Measurements from ENCODE around the gene RNF40. TPM values are rescaled to one million over a fixed set of nuclear protein-coding genes. Genes with fewer than 3 reads are reported as not detected.

RNF40 gene
- total RNA-seq = 100 to 1,000 TPM in 1 of 4 donors, 10 to 100 TPM in 3; 55.3 to 105 (median 77.8) TPM

DNA sequence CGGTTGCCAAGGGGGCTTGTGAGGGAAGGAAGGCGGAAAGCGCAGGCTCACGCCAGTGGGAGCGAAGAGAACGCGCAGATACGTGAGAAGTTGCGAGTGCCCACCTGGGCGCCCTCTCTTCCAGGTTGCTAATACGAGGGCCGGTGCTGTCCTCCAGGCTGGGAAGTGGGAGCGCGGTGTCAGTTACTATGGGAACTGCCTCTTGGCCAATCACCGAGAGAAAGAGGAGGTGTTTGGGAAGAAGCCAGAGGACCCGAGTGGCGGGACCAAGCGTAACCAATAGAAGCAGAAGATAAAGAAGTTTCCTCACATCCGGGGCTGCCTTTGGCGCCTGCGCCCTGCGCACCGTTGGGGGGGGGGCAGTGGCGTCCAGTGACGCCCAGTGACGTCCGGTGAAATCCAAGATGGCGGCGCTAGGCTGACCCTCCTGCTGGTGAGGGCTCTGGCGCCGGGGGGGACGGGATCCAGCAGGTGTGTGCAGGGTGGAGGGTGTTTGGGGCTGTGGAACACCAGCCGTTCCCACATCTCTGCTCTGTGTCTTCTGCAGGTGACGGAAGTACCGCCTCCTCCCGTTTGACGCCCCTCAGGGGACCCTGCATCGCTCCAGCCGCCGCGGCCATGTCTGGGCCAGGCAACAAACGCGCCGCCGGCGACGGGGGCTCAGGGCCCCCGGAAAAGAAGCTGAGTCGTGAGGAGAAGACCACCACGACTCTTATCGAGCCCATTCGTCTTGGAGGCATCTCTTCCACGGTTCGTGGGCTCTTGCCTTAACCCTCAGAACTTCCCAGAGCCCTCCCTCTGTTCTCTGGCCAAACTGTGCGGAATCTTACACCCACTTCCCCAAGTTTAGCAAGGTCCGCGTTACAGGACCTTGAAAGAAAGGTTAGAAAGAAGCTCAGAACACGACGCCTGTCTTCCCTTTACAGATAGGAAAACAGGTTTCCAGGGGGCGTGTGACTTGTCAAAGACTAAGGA, at the start of gene RNF40, which contains the start of gene CFAP119:
Gene RNF40 (plus strand): TSS at position 395 of the 975 bp plus-strand sequence. CDS start 224 bp downstream, at position 619.
Gene CFAP119 (minus strand): TSS at position 135 of the 975 bp plus-strand sequence. CDS start 314 bp downstream, outside the sequence.
- 1% methylated on average over 56 of the region's 60 CpGs; no CpG with 5 or more reads in 1 of the 2 donors for WGBS, 2 donors (ENCODE audit: low coverage in 1 of 2)
- Histone ChIP-seq H3K4me1 (peaks cover 20 to 29% (median 25%) of the 10 kb centered on the region in 4 donors), H3K36me3 (peaks cover 0 to 31% (median 14%) of the 10 kb centered on the region in 4 donors), H3K9me3 (no peaks in the 10 kb centered on the region), H3K4me3 (peak within 1 kb of the TSS; percentile 79 to 91 (median 89)), H3K27me3 (no peaks in the 10 kb centered on the region), H3K27ac (peak within 1 kb of the TSS; percentile 93 to 96 (median 94))
- TF ChIP-seq, protein P1, sequence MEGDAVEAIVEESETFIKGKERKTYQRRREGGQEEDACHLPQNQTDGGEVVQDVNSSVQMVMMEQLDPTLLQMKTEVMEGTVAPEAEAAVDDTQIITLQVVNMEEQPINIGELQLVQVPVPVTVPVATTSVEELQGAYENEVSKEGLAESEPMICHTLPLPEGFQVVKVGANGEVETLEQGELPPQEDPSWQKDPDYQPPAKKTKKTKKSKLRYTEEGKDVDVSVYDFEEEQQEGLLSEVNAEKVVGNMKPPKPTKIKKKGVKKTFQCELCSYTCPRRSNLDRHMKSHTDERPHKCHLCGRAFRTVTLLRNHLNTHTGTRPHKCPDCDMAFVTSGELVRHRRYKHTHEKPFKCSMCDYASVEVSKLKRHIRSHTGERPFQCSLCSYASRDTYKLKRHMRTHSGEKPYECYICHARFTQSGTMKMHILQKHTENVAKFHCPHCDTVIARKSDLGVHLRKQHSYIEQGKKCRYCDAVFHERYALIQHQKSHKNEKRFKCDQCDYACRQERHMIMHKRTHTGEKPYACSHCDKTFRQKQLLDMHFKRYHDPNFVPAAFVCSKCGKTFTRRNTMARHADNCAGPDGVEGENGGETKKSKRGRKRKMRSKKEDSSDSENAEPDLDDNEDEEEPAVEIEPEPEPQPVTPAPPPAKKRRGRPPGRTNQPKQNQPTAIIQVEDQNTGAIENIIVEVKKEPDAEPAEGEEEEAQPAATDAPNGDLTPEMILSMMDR (IDR thresholded peaks at IDR 0.05) = no peak
- TF ChIP-seq POLR2AphosphoS5 (IDR thresholded peaks at IDR 0.05) (peak; percentile 81 to 95 (median 88)), POLR2A (IDR thresholded peaks at IDR 0.05) (peak; percentile 86)
- intact Hi-C loops (cut with DNase I; ENCODE audit: low total_unique reads) = loop anchor here (5.0 to 10.0 kb wide), 2 partner anchors 57 to 655 kb away; no protein-coding TSS in a partner anchor
- DNase-seq = peak; percentile 96
- in situ Hi-C loops (cut with MboI; ENCODE audit: low pct_ligation_motif_present in 1 of 4, low pct_unique_long_range_greater_than_20kb in 1 of 4, low sequenced_read_pairs in 3 of 4) = no loop called here

DNA sequence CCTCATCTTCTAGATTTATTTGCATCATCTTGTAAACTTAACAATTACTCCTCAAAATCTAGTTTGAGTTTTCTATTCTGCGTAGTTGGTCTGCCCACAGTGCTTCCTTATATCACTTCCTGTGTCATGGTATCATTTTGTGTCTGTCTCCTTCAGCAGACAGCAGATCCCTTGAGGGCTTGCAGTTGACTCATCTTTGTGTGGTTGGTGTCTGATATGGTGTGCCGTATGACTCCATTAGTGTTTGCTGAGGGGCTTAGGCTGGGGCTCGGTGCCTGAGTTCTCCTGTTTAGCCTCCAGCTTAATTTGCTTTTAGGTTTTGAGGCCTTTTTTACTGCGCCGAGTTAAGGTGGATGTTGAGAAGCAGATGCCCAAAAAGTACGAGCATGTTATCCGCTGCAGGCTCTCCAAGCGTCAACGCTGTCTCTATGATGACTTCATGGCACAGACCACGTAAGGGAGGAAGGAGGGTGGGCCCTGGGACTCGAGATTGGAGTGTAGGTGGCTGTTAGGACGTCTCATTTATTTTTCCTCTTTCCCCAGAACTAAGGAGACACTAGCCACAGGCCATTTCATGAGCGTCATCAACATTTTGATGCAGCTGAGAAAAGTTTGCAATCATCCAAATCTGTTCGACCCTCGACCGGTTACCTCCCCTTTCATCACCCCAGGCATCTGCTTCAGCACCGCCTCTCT, 46.2 kb upstream of the RNF40 start:
- H3K27ac ChIP-seq = peak overlapping the region in 3 of 4 donors; percentile 2 to 50 (median 48)
- peaks cover 0 to 91% (median 48%) of the 10 kb centered on the region in 4 donors for H3K36me3 ChIP-seq
- intact Hi-C loops (cut with DNase I; ENCODE audit: low total_unique reads) = no loop called here
- 79 to 84% methylated on average over 7 to 17 of the region's 17 CpGs for WGBS, 2 donors (ENCODE audit: low coverage in 1 of 2)
- no peaks in the 10 kb centered on the region for H3K9me3 ChIP-seq
- no peak overlapping the region for H3K4me3 ChIP-seq
- TF ChIP-seq, protein P1 (IDR thresholded peaks at IDR 0.05) = no peak
- TF ChIP-seq POLR2AphosphoS5 (IDR thresholded peaks at IDR 0.05) (no peak), EP300 (IDR thresholded peaks at IDR 0.05; ENCODE audit: low read depth) (no peak), POLR2A (IDR thresholded peaks at IDR 0.05) (no peak)
- no peak for DNase-seq
- peaks cover 0 to 4% (median 0%) of the 10 kb centered on the region in 4 donors for H3K4me1 ChIP-seq
- in situ Hi-C loops (cut with MboI; ENCODE audit: low pct_ligation_motif_present in 1 of 4, low pct_unique_long_range_greater_than_20kb in 1 of 4, low sequenced_read_pairs in 3 of 4) = no loop called here
- no peaks in the 10 kb centered on the region for H3K27me3 ChIP-seq

DNA sequence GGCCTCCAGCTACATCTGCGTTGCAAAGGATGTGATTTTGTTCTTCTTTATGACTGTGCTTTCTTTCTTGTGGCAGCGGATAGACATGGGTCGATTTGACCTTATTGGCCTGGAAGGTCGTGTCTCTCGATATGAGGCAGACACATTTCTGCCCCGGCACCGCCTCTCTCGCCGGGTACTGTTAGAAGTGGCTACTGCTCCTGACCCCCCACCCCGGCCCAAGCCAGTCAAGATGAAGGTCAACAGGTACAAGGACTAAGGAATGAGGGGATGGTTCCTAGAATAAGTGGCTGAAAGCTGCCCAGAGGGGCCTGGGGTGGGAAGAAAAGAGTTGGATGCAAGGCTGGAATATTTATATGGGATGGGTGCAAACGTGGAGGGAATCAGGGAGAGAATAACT, 42.0 kb upstream of the RNF40 start:
- no peak for DNase-seq
- WGBS, 2 donors (ENCODE audit: low coverage in 1 of 2) = 88% methylated on average over 6 to 11 of the region's 11 CpGs
- intact Hi-C loops (cut with DNase I; ENCODE audit: low total_unique reads) = no loop called here
- no peaks in the 10 kb centered on the region for H3K27me3 ChIP-seq
- TF ChIP-seq, protein P1 (IDR thresholded peaks at IDR 0.05) = no peak
- TF ChIP-seq POLR2AphosphoS5 (IDR thresholded peaks at IDR 0.05) = no peak
- TF ChIP-seq POLR2A (IDR thresholded peaks at IDR 0.05) = no peak
- no peak for TF ChIP-seq EP300 (IDR thresholded peaks at IDR 0.05; ENCODE audit: low read depth)
- in situ Hi-C loops (cut with MboI; ENCODE audit: low pct_ligation_motif_present in 1 of 4, low pct_unique_long_range_greater_than_20kb in 1 of 4, low sequenced_read_pairs in 3 of 4) = no loop called here
- peaks cover 0 to 12% (median 8%) of the 10 kb centered on the region in 4 donors for H3K4me1 ChIP-seq
- no peaks in the 10 kb centered on the region for H3K9me3 ChIP-seq
- H3K36me3 ChIP-seq = peaks cover 0 to 92% (median 51%) of the 10 kb centered on the region in 4 donors
- no peak overlapping the region for H3K27ac ChIP-seq
- H3K4me3 ChIP-seq = no peak overlapping the region

Data from transverse colon (tissue), 4 donors.